ENCODE data around the gene SRSF5.
"Not testable (repeated sequence)": the region's sequence is repeated elsewhere in the genome, so short reads cannot be mapped to it uniquely, and the experiment has no call there.

Gene SRSF5

GRCh38 chr14:69811227-69811867 lies 44.4 kb downstream of the SRSF5 start:
- no peak for DNase-seq

GRCh38 chr14:69811868-69812252 lies 44.9 kb downstream of the SRSF5 start:
- DNase-seq: no peak

- no peak for DNase-seq
These were observed 45.8 kb downstream of the SRSF5 start for GRCh38 chr14:69812711-69813110.

- DNase-seq: not testable (repeated sequence)
These were observed 46.4 kb downstream of the SRSF5 start for GRCh38 chr14:69813346-69813745.

- DNase-seq: no peak
These were observed 47.5 kb downstream of the SRSF5 start for GRCh38 chr14:69814397-69814796.

- DNase-seq: no peak
These were observed 48.6 kb downstream of the SRSF5 start for GRCh38 chr14:69815556-69815955.

- DNase-seq: no peak
These were observed 49.3 kb downstream of the SRSF5 start for GRCh38 chr14:69816216-69816615.

GRCh38 chr14:69818758-69819191 lies 51.8 kb downstream of the SRSF5 start:
- peak; percentile 50 for DNase-seq

GRCh38 chr14:69819607-69820006 lies 52.7 kb downstream of the SRSF5 start:
- no peak for DNase-seq

GRCh38 chr14:69820991-69821390 lies 54.0 kb downstream of the SRSF5 start:
- no peak for DNase-seq
